SU-DHL-6 (cell line): ENCODE results near the gene CARD19.

Source experiments
- CTCF ChIP-seq: fragments of 200-600 bp; sonication (generic); IDR thresholded peaks from one replicate; pipeline ENCODE4 v1.5.1; 2017; ENCODE audit warnings: antibody characterized with exemption, mild to moderate bottlenecking, low read length, moderate library complexity; ENCODE audit not compliant: insufficient read depth, poor library complexity, severe bottlenecking
- EZH2phosphoT487 ChIP-seq: fragments of 200-600 bp; sonication (generic), shearing (Covaris generic); conservative IDR thresholded peaks from 2 replicates; pipeline ENCODE4 v1.6.1; 2018; ENCODE audit warnings: mild to moderate bottlenecking, antibody characterized with exemption, low read length, moderate library complexity, mixed read lengths

GRCh38 chr9:93090091-93090655, 5.8 kb upstream of the CARD19 start:
- TF ChIP-seq CTCF, result no peak
- no peak for TF ChIP-seq EZH2phosphoT487
